ENCODE results near the gene IAPP.
A peak's percentile ranks its signal among the peaks of the same experiment; 100 is the strongest.
"Not testable (repeated sequence)": the region's sequence is repeated elsewhere in the genome, so short reads cannot be mapped to it uniquely, and the experiment has no call there.

The IAPP gene

GRCh38 chr12:21372602-21373001 is at the start of gene IAPP:
IAPP (plus strand) TSS chr12:21372902; CDS start chr12:21373352, 450 bp downstream.
- no peak for DNase-seq

- DNase-seq, result no peak
Measured at GRCh38 chr12:21323736-21324135, 49.0 kb upstream of the IAPP start.

- DNase-seq, result no peak
Measured at GRCh38 chr12:21324551-21324950, 48.2 kb upstream of the IAPP start.

- DNase-seq, result no peak
Measured at GRCh38 chr12:21328578-21328977, 44.1 kb upstream of the IAPP start.

GRCh38 chr12:21330682-21331253 is 41.9 kb upstream of the IAPP start:
- peak; percentile 1 for DNase-seq

- no peak for DNase-seq
Measured at GRCh38 chr12:21334771-21335325, 37.9 kb upstream of the IAPP start, which contains the start of gene SLCO1A2. SLCO1A2 (minus strand) TSS chr12:21334917; CDS start chr12:21334647, 270 bp downstream.

- no peak for DNase-seq
Measured at GRCh38 chr12:21336656-21337055, 36.0 kb upstream of the IAPP start.

- DNase-seq, result no peak
Measured at GRCh38 chr12:21337453-21337852, 35.2 kb upstream of the IAPP start.

- no peak for DNase-seq
Measured at GRCh38 chr12:21337959-21338744, 34.5 kb upstream of the IAPP start.

- no peak for DNase-seq
Measured at GRCh38 chr12:21339921-21340320, 32.8 kb upstream of the IAPP start.

GRCh38 chr12:21340403-21340802 is 32.3 kb upstream of the IAPP start:
- DNase-seq, result no peak

GRCh38 chr12:21341769-21342168 is 30.9 kb upstream of the IAPP start:
- DNase-seq, result no peak

GRCh38 chr12:21343636-21344035 is 29.1 kb upstream of the IAPP start:
- DNase-seq, result no peak

- DNase-seq, result no peak
Measured at GRCh38 chr12:21346542-21347205, 26.0 kb upstream of the IAPP start.

- no peak for DNase-seq
Measured at GRCh38 chr12:21350975-21351374, 21.7 kb upstream of the IAPP start.

GRCh38 chr12:21353487-21353886 is 19.2 kb upstream of the IAPP start:
- no peak for DNase-seq

GRCh38 chr12:21353948-21354347 is 18.8 kb upstream of the IAPP start:
- no peak for DNase-seq

GRCh38 chr12:21354641-21355040 is 18.1 kb upstream of the IAPP start:
- DNase-seq, result no peak

GRCh38 chr12:21360632-21361031 is 12.1 kb upstream of the IAPP start:
- not testable (repeated sequence) for DNase-seq

GRCh38 chr12:21369141-21369980 is 3.3 kb upstream of the IAPP start:
- no peak for DNase-seq

- DNase-seq, result no peak
Measured at GRCh38 chr12:21370845-21371449, 1.8 kb upstream of the IAPP start.

- no peak for DNase-seq
Measured at GRCh38 chr12:21379218-21379617, 6.5 kb downstream of the IAPP start.
